ENCODE measurements around the gene PSME2. TPM values are rescaled to one million over a fixed set of nuclear protein-coding genes. Genes with fewer than 3 reads are reported as not detected.

The PSME2 gene, protein sequence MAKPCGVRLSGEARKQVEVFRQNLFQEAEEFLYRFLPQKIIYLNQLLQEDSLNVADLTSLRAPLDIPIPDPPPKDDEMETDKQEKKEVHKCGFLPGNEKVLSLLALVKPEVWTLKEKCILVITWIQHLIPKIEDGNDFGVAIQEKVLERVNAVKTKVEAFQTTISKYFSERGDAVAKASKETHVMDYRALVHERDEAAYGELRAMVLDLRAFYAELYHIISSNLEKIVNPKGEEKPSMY
- 161 and 167 TPM in 2 replicates for total RNA-seq (2014; rRNA removed; shearing (Covaris generic))

- Histone ChIP-seq H3K9me3 (replicated peaks) (no peaks in the 10 kb centered on the region), H3K27ac (peak within 1 kb of the TSS; percentile 53), H3K4me3 (peak within 1 kb of the TSS; percentile 86), H3K27me3 (replicated peaks) (no peaks in the 10 kb centered on the region), H3K4me1 (replicated peaks) (peaks cover 30% of the 10 kb centered on the region), H3K36me3 (peaks cover 75% of the 10 kb centered on the region)
- DNase-seq (ENCODE audit: low read depth in 1 of 2, low spot score in 2 of 2), result peak; percentile 93 to 98
Measured at GRCh38 chr14:24146453-24146977, at the start of gene PSME2. Gene PSME2 (minus strand): TSS chr14:24146610. CDS start chr14:24146581, 29 bp downstream.

GRCh38 chr14:24195186-24196070 lies 49.0 kb upstream of the PSME2 start, which contains the start of gene TM9SF1:
Gene TM9SF1 (minus strand): TSS chr14:24195441. CDS start chr14:24195019, 422 bp downstream.
- Histone ChIP-seq H3K27ac (peak within 1 kb of the TSS; percentile 97), H3K4me3 (peak within 1 kb of the TSS; percentile 69), H3K36me3 (peaks cover 34% of the 10 kb centered on the region), H3K27me3 (replicated peaks) (no peaks in the 10 kb centered on the region), H3K9me3 (replicated peaks) (no peaks in the 10 kb centered on the region; the same call in 1 of the 2 replicates), H3K4me1 (replicated peaks) (peaks cover 20% of the 10 kb centered on the region)
- peak; percentile 84 to 93 for DNase-seq (ENCODE audit: low read depth in 1 of 2, low spot score in 2 of 2)

GRCh38 chr14:24194873-24195185 lies 48.4 kb upstream of the PSME2 start:
- Histone ChIP-seq H3K4me1 (replicated peaks) (peaks cover 20% of the 10 kb centered on the region), H3K9me3 (replicated peaks) (no peaks in the 10 kb centered on the region; the same call in 1 of the 2 replicates), H3K36me3 (peaks cover 34% of the 10 kb centered on the region), H3K4me3 (peak overlapping the region; percentile 69), H3K27me3 (replicated peaks) (no peaks in the 10 kb centered on the region), H3K27ac (peak overlapping the region; percentile 97)
- DNase-seq (ENCODE audit: low read depth in 1 of 2, low spot score in 2 of 2), result no peak

GRCh38 chr14:24194186-24194872 lies 47.9 kb upstream of the PSME2 start:
- Histone ChIP-seq H3K36me3 (peaks cover 34% of the 10 kb centered on the region), H3K9me3 (replicated peaks) (no peaks in the 10 kb centered on the region; the same call in 1 of the 2 replicates), H3K27me3 (replicated peaks) (no peaks in the 10 kb centered on the region), H3K4me1 (replicated peaks) (peaks cover 20% of the 10 kb centered on the region), H3K27ac (peak overlapping the region; percentile 97; the same call in 1 of the 2 replicates), H3K4me3 (peak overlapping the region; percentile 69)
- no peak for DNase-seq (ENCODE audit: low read depth in 1 of 2, low spot score in 2 of 2)

- no peak for DNase-seq (ENCODE audit: low read depth in 1 of 2, low spot score in 2 of 2)
- Histone ChIP-seq H3K9me3 (replicated peaks) (no peaks in the 10 kb centered on the region; the same call in 1 of the 2 replicates), H3K4me3 (no peak overlapping the region), H3K27ac (no peak overlapping the region), H3K27me3 (replicated peaks) (no peaks in the 10 kb centered on the region), H3K36me3 (peaks cover 34% of the 10 kb centered on the region), H3K4me1 (replicated peaks) (peaks cover 21% of the 10 kb centered on the region)
Measured at GRCh38 chr14:24192933-24193332, 46.5 kb upstream of the PSME2 start.

- Histone ChIP-seq H3K36me3 (peaks cover 53% of the 10 kb centered on the region), H3K27me3 (replicated peaks) (no peaks in the 10 kb centered on the region)
Measured at GRCh38 chr14:24190416-24190815, 44.0 kb upstream of the PSME2 start.

DNA sequence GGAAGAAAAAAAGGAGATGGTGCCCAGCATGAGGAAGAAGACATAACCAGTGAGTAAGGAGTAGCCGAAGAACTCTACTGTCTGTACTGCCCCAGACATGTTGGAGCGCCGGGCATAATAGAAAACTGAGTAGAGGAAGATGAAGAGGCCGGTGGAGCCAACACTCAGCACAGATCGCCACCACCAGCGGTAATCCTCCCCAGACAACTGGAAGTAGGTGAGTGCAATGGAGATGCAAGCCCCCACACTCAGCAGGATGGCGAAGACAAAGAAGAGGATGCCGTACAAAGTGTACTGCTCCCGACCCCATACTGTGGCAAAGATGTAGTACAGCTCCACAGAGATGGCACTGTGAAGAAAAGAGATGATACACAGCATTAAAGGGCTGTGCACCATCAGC lies 43.0 kb upstream of the PSME2 start:
- DNase-seq (ENCODE audit: low read depth in 1 of 2, low spot score in 2 of 2), result no peak
- Histone ChIP-seq H3K4me3 (no peak overlapping the region), H3K4me1 (replicated peaks) (peaks cover 11% of the 10 kb centered on the region), H3K9me3 (replicated peaks) (no peaks in the 10 kb centered on the region; the same call in 1 of the 2 replicates), H3K36me3 (peaks cover 55% of the 10 kb centered on the region), H3K27ac (no peak overlapping the region), H3K27me3 (replicated peaks) (no peaks in the 10 kb centered on the region)

More at GRCh38 chr14:24190416-24190815, 44.0 kb upstream of the PSME2 start:
- DNase-seq (ENCODE audit: low read depth in 1 of 2, low spot score in 2 of 2), result no peak
- Histone ChIP-seq H3K27ac (no peak overlapping the region), H3K4me1 (replicated peaks) (peaks cover 19% of the 10 kb centered on the region), H3K4me3 (no peak overlapping the region), H3K9me3 (replicated peaks) (no peaks in the 10 kb centered on the region; the same call in 1 of the 2 replicates)

DNA sequence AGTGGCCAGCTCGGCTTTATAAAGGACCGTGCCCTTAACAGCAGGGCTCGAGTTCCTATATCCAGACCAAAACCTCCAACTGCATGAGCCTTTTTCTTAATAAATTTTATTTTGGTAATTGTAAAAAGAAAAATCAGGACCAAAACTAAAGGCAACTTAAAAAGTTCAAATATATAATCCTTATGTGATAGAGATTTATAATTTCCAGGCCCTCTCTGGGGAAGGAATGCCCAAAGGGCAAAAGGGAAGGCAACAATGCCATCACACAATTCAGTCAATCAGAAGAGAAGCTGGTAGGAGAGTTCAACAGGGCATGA lies 42.6 kb upstream of the PSME2 start:
- no peak for DNase-seq (ENCODE audit: low read depth in 1 of 2, low spot score in 2 of 2)
- H3K27ac ChIP-seq, result 0 out of 2 replicates have a peak overlapping the region, but pooled peaks have one; percentile 4
- no peak overlapping the region for H3K4me3 ChIP-seq
- H3K4me1 ChIP-seq (replicated peaks), result peaks cover 7% of the 10 kb centered on the region
- H3K27me3 ChIP-seq (replicated peaks), result no peaks in the 10 kb centered on the region
- peaks cover 55% of the 10 kb centered on the region for H3K36me3 ChIP-seq
- H3K9me3 ChIP-seq (replicated peaks), result no peaks in the 10 kb centered on the region; the same call in 1 of the 2 replicates

- Histone ChIP-seq H3K36me3 (peaks cover 55% of the 10 kb centered on the region), H3K4me1 (replicated peaks) (peaks cover 7% of the 10 kb centered on the region), H3K4me3 (peak within 1 kb of the TSS; percentile 54), H3K27ac (peak within 1 kb of the TSS; percentile 23; the same call in 1 of the 2 replicates), H3K9me3 (replicated peaks) (no peaks in the 10 kb centered on the region), H3K27me3 (replicated peaks) (no peaks in the 10 kb centered on the region)
- DNase-seq (ENCODE audit: low read depth in 1 of 2, low spot score in 2 of 2), result peak; percentile 85 to 96
Measured at GRCh38 chr14:24188251-24189058, 42.0 kb upstream of the PSME2 start, which contains the start of gene IPO4. Gene IPO4 (minus strand): TSS chr14:24188816. CDS start chr14:24188787, 29 bp downstream.

GRCh38 chr14:24187539-24187915 lies 41.1 kb upstream of the PSME2 start:
- Histone ChIP-seq H3K4me3 (peak overlapping the region; percentile 54), H3K4me1 (replicated peaks) (peaks cover 7% of the 10 kb centered on the region), H3K27me3 (replicated peaks) (no peaks in the 10 kb centered on the region)

GRCh38 chr14:24186831-24187538 lies 40.6 kb upstream of the PSME2 start:
- peaks cover 53% of the 10 kb centered on the region for H3K36me3 ChIP-seq
- H3K27ac ChIP-seq, result no peak overlapping the region
- peaks cover 7% of the 10 kb centered on the region for H3K4me1 ChIP-seq (replicated peaks)
- no peak for DNase-seq (ENCODE audit: low read depth in 1 of 2, low spot score in 2 of 2)
- no peaks in the 10 kb centered on the region for H3K9me3 ChIP-seq (replicated peaks)
- no peaks in the 10 kb centered on the region for H3K27me3 ChIP-seq (replicated peaks)
- no peak overlapping the region for H3K4me3 ChIP-seq

More at GRCh38 chr14:24187539-24187915, 41.1 kb upstream of the PSME2 start:
- no peak for DNase-seq (ENCODE audit: low read depth in 1 of 2, low spot score in 2 of 2)
- Histone ChIP-seq H3K9me3 (replicated peaks) (no peaks in the 10 kb centered on the region), H3K36me3 (peaks cover 53% of the 10 kb centered on the region), H3K27ac (no peak overlapping the region)

- H3K4me3 ChIP-seq, result no peak overlapping the region
- peaks cover 61% of the 10 kb centered on the region for H3K36me3 ChIP-seq
- peaks cover 7% of the 10 kb centered on the region for H3K4me1 ChIP-seq (replicated peaks)
- no peaks in the 10 kb centered on the region for H3K9me3 ChIP-seq (replicated peaks)
- no peak for DNase-seq (ENCODE audit: low read depth in 1 of 2, low spot score in 2 of 2)
- no peaks in the 10 kb centered on the region for H3K27me3 ChIP-seq (replicated peaks)
- no peak overlapping the region for H3K27ac ChIP-seq
Measured at GRCh38 chr14:24185741-24186140, 39.3 kb upstream of the PSME2 start.

Data from SJSA1 (cell line).